GM23338 (cell line): ENCODE results near the gene DAAM1. TPM values are rescaled to one million over a fixed set of nuclear protein-coding genes. Genes with fewer than 3 reads are reported as not detected.

Experiments used
- ATAC-seq: fragments of 200-7000 bp; cut with Tn5 transposase; 3 replicates; pipeline ENCODE4 v1.9.1; 2020
- DNase-seq: peaks from one replicate; pipeline ENCODE4 v3.0.0-alpha.2; 2015; ENCODE audit warnings: low spot score
- H2AFZ ChIP-seq: fragments of 200-600 bp; sonication (generic); 2 replicates; pipeline ENCODE4 v1.8.0; 2016; ENCODE audit warnings: antibody characterized with exemption, mild to moderate bottlenecking, moderate library complexity
- H3F3A ChIP-seq: fragments of 200-600 bp; sonication (generic); replicated peaks from 2 replicates; pipeline ENCODE4 v1.8.0; 2017; ENCODE audit warnings: antibody characterized with exemption, mixed run types, low read depth
- H3K27ac ChIP-seq: fragments of 200-600 bp; sonication (generic); 2 replicates; pipeline ENCODE4 v1.6.1; 2016; ENCODE audit warnings: low read depth
- H3K27me3 ChIP-seq: fragments of 200-600 bp; sonication (generic); 2 replicates; pipeline ENCODE4 v1.8.0; 2016; ENCODE audit warnings: mild to moderate bottlenecking, mixed run types, moderate library complexity; ENCODE audit not compliant: insufficient read depth
- H3K36me3 ChIP-seq: fragments of 200-600 bp; sonication (generic); 2 replicates; pipeline ENCODE4 v1.8.0; 2016; ENCODE audit warnings: mild to moderate bottlenecking; ENCODE audit not compliant: insufficient read depth
- H3K4me1 ChIP-seq: fragments of 200-600 bp; sonication (generic); 2 replicates; pipeline ENCODE4 v1.8.0; 2016; ENCODE audit warnings: mild to moderate bottlenecking, moderate library complexity; ENCODE audit not compliant: insufficient read depth
- H3K4me2 ChIP-seq: fragments of 200-600 bp; sonication (generic); 2 replicates; pipeline ENCODE4 v1.7.1; 2017; ENCODE audit warnings: mixed run types
- H3K4me3 ChIP-seq: fragments of 200-600 bp; sonication (generic); 2 replicates; pipeline ENCODE4 v1.6.1; 2016; ENCODE audit warnings: mixed run types
- H3K79me2 ChIP-seq: fragments of 200-600 bp; sonication (generic); replicated peaks from 2 replicates; pipeline ENCODE4 v1.8.0; 2017; ENCODE audit warnings: mild to moderate bottlenecking; ENCODE audit not compliant: insufficient read depth
- H3K9me2 ChIP-seq: fragments of 200-600 bp; sonication (generic); 2 replicates; pipeline ENCODE4 v1.8.0; 2017; ENCODE audit not compliant: insufficient read depth
- H4K20me1 ChIP-seq: fragments of 200-600 bp; sonication (generic); replicated peaks from 2 replicates; pipeline ENCODE4 v1.8.0; 2017; ENCODE audit warnings: mild to moderate bottlenecking; ENCODE audit not compliant: insufficient read depth
- H3K27ac Mint-ChIP-seq: 2 replicates; pipeline ENCODE4 v1.8.0; 2020; ENCODE audit warnings: inconsistent platforms, mild to moderate bottlenecking, moderate library complexity, mixed read lengths
- H3K27me3 Mint-ChIP-seq: 3 replicates; pipeline ENCODE4 v1.8.0; 2022; ENCODE audit warnings: low read depth, mild to moderate bottlenecking, moderate library complexity, mixed read lengths, inconsistent platforms; ENCODE audit not compliant: insufficient read depth, poor library complexity
- H3K36me3 Mint-ChIP-seq: 3 replicates; pipeline ENCODE4 v1.8.0; 2021; ENCODE audit warnings: low read depth, mild to moderate bottlenecking, inconsistent platforms, moderate library complexity, mixed read lengths
- H3K4me1 Mint-ChIP-seq: 3 replicates; pipeline ENCODE4 v1.8.0; 2020; ENCODE audit warnings: mild to moderate bottlenecking, inconsistent platforms, mixed read lengths
- H3K4me3 Mint-ChIP-seq: 3 replicates; pipeline ENCODE4 v1.8.0; 2021; ENCODE audit warnings: moderate library complexity, mild to moderate bottlenecking, inconsistent platforms, mixed read lengths
- H3K9me3 Mint-ChIP-seq: 3 replicates; pipeline ENCODE4 v1.8.0; 2020; ENCODE audit warnings: moderate library complexity, mild to moderate bottlenecking, inconsistent platforms, mixed read lengths
- CREB1 ChIP-seq: fragments of 250-450 bp; sonication (Bioruptor Pico); IDR thresholded peaks from 2 replicates; pipeline ENCODE4 v1.5.0; 2020; ENCODE audit warnings: low read depth, mild to moderate bottlenecking, moderate library complexity
- EZH2phosphoT487 ChIP-seq: fragments of 200-600 bp; sonication (generic); IDR thresholded peaks from one replicate; pipeline ENCODE4 v1.8.1; 2018; ENCODE audit warnings: antibody characterized with exemption; ENCODE audit not compliant: unreplicated experiment
- NANOG ChIP-seq: IDR thresholded peaks from 2 replicates; pipeline ENCODE4 v1.6.1; 2016; ENCODE audit warnings: antibody characterized with exemption, borderline replicate concordance
- ZNF114 ChIP-seq: fragments of 250-450 bp; sonication (Bioruptor Pico); IDR thresholded peaks from 2 replicates; pipeline ENCODE4 v1.5.0; 2020; ENCODE audit warnings: mild to moderate bottlenecking, moderate library complexity
- ZNF331 ChIP-seq: fragments of 250-450 bp; sonication (Bioruptor Pico); IDR thresholded peaks from 2 replicates; pipeline ENCODE4 v1.5.0; 2020; ENCODE audit warnings: low read depth, mild to moderate bottlenecking, moderate library complexity
- polyA plus RNA-seq: library from polyadenylated mRNA; unstranded; fragments of >200 nt; fragmentation: Nextera tagmentation; extraction: Ambion mirVana; gene quantifications from 2 replicates; pipeline ENCODE4 v1.2.1, GENCODE V29; 2016
- total RNA-seq: library from RNA; depleted of rRNA; stranded (reverse); fragments of >200 nt; shearing (Covaris generic); gene quantifications from 2 replicates; pipeline ENCODE4 v1.2.3, GENCODE V29; 2014
- TF ChIP-seq, protein P1 (sequence below): fragments of 250-450 bp; sonication (Bioruptor Pico); IDR thresholded peaks from 2 replicates; pipeline ENCODE4 v1.5.0; 2020; ENCODE audit warnings: mild to moderate bottlenecking, moderate library complexity
- TF ChIP-seq, protein P2 (sequence below), 2 experiments: fragments of 200-600 bp in 1 of 2; sonication (generic) in 1 of 2; conservative IDR thresholded peaks; 2 replicates each; pipeline versions ENCODE4 v1.5.1 to v1.6.1; 2016 to 2017; ENCODE audit warnings: antibody characterized with exemption in 2 of 2, low read depth in 2 of 2, mild to moderate bottlenecking in 2 of 2, moderate library complexity in 1 of 2

Gene DAAM1
- total and polyA plus RNA-seq, 2 experiments from 2014 or later: 36.3 to 42.1 TPM

DNA sequence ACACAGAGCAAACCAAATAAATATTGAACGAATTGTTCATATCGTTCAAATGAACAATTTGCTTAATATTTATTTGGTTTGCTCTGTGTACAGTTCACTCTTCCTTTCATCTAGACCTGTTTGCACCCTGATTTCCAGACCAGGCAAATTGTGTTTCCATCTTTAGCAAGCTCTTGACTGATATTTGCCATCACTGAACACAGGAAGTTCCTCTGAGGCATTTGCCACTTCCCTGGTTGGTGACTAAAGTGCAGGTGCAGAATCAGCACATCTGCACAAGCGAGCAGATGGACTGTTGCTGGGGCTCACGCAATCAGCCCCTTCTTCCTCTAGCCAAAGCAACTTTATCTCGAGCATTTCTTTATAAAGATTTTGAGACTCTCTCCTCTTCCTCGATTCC, 112.9 kb downstream of the DAAM1 start:
- Histone ChIP-seq H3K4me1 (no peaks in the 10 kb centered on the region; the same call in 1 of the 2 replicates), H2AFZ (no peak overlapping the region), H3K79me2 (no peaks in the 10 kb centered on the region), H3K9me2 (peaks cover 3% of the 10 kb centered on the region; the same call in 1 of the 2 replicates), H3K27ac (no peak overlapping the region), H3K36me3 (no peaks in the 10 kb centered on the region), H3K4me2 (no peak overlapping the region), H3K4me3 (no peak overlapping the region), H3F3A (no peaks in the 10 kb centered on the region), H4K20me1 (no peaks in the 10 kb centered on the region), H3K27me3 (no peaks in the 10 kb centered on the region)
- Mint-ChIP-seq H3K36me3 (no peaks in the 10 kb centered on the region), H3K9me3 (no peaks in the 10 kb centered on the region), H3K27me3 (no peaks in the 10 kb centered on the region), H3K4me1 (peaks cover 5% of the 10 kb centered on the region), H3K27ac (no peak overlapping the region), H3K4me3 (no peak overlapping the region)
- TF ChIP-seq, protein P1, sequence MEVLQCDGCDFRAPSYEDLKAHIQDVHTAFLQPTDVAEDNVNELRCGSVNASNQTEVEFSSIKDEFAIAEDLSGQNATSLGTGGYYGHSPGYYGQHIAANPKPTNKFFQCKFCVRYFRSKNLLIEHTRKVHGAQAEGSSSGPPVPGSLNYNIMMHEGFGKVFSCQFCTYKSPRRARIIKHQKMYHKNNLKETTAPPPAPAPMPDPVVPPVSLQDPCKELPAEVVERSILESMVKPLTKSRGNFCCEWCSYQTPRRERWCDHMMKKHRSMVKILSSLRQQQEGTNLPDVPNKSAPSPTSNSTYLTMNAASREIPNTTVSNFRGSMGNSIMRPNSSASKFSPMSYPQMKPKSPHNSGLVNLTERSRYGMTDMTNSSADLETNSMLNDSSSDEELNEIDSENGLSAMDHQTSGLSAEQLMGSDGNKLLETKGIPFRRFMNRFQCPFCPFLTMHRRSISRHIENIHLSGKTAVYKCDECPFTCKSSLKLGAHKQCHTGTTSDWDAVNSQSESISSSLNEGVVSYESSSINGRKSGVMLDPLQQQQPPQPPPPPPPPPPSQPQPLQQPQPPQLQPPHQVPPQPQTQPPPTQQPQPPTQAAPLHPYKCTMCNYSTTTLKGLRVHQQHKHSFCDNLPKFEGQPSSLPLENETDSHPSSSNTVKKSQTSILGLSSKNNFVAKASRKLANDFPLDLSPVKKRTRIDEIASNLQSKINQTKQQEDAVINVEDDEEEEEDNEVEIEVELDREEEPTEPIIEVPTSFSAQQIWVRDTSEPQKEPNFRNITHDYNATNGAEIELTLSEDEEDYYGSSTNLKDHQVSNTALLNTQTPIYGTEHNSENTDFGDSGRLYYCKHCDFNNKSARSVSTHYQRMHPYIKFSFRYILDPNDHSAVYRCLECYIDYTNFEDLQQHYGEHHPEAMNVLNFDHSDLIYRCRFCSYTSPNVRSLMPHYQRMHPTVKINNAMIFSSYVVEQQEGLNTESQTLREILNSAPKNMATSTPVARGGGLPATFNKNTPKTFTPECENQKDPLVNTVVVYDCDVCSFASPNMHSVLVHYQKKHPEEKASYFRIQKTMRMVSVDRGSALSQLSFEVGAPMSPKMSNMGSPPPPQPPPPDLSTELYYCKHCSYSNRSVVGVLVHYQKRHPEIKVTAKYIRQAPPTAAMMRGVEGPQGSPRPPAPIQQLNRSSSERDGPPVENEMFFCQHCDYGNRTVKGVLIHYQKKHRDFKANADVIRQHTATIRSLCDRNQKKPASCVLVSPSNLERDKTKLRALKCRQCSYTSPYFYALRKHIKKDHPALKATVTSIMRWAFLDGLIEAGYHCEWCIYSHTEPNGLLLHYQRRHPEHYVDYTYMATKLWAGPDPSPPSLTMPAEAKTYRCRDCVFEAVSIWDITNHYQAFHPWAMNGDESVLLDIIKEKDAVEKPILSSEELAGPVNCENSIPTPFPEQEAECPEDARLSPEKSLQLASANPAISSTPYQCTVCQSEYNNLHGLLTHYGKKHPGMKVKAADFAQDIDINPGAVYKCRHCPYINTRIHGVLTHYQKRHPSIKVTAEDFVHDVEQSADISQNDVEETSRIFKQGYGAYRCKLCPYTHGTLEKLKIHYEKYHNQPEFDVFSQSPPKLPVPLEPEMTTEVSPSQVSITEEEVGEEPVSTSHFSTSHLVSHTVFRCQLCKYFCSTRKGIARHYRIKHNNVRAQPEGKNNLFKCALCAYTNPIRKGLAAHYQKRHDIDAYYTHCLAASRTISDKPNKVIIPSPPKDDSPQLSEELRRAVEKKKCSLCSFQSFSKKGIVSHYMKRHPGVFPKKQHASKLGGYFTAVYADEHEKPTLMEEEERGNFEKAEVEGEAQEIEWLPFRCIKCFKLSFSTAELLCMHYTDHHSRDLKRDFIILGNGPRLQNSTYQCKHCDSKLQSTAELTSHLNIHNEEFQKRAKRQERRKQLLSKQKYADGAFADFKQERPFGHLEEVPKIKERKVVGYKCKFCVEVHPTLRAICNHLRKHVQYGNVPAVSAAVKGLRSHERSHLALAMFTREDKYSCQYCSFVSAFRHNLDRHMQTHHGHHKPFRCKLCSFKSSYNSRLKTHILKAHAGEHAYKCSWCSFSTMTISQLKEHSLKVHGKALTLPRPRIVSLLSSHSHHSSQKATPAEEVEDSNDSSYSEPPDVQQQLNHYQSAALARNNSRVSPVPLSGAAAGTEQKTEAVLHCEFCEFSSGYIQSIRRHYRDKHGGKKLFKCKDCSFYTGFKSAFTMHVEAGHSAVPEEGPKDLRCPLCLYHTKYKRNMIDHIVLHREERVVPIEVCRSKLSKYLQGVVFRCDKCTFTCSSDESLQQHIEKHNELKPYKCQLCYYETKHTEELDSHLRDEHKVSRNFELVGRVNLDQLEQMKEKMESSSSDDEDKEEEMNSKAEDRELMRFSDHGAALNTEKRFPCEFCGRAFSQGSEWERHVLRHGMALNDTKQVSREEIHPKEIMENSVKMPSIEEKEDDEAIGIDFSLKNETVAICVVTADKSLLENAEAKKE (CRISPR knock-in tag): no peak
- TF ChIP-seq ZNF114 (CRISPR knock-in tag): no peak
- no peak for TF ChIP-seq EZH2phosphoT487
- no peak for TF ChIP-seq CREB1 (CRISPR knock-in tag)
- TF ChIP-seq, protein P2, sequence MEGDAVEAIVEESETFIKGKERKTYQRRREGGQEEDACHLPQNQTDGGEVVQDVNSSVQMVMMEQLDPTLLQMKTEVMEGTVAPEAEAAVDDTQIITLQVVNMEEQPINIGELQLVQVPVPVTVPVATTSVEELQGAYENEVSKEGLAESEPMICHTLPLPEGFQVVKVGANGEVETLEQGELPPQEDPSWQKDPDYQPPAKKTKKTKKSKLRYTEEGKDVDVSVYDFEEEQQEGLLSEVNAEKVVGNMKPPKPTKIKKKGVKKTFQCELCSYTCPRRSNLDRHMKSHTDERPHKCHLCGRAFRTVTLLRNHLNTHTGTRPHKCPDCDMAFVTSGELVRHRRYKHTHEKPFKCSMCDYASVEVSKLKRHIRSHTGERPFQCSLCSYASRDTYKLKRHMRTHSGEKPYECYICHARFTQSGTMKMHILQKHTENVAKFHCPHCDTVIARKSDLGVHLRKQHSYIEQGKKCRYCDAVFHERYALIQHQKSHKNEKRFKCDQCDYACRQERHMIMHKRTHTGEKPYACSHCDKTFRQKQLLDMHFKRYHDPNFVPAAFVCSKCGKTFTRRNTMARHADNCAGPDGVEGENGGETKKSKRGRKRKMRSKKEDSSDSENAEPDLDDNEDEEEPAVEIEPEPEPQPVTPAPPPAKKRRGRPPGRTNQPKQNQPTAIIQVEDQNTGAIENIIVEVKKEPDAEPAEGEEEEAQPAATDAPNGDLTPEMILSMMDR (conservative IDR thresholded peaks at IDR 0.05; ENCODE audit: low read depth in 2 of 2): no peak
- no peak for TF ChIP-seq ZNF331 (CRISPR knock-in tag)
- no peak for TF ChIP-seq NANOG
- ATAC-seq: no peak
- DNase-seq: no peak
